Peyer's patch (tissue), 4 donors: Measurements from ENCODE around the gene TMEM217.
"Not testable (repeated sequence)": the region's sequence is repeated elsewhere in the genome, so short reads cannot be mapped to it uniquely, and the experiment has no call there.

ENCODE experiments used
- CTCF ChIP-seq, 6 experiments: fragments of 450-650 bp in 4 of 6; fragments of 200-600 bp in 2 of 6; sonication (generic) in 1 of 6; IDR thresholded peaks; one replicate each; pipeline ENCODE4 v1.5.1; 2017 to 2019; ENCODE audit warnings: antibody characterized with exemption in 6 of 6, mild to moderate bottlenecking in 3 of 6, moderate library complexity in 1 of 6
- POLR2A ChIP-seq, 2 donors: fragments of 450-650 bp; IDR thresholded peaks; one replicate each; pipeline ENCODE4 v1.5.1; 2017; ENCODE audit warnings: antibody characterized with exemption in 2 of 2, mild to moderate bottlenecking in 2 of 2, moderate library complexity in 2 of 2

- TF ChIP-seq POLR2A, CTCF (IDR thresholded peaks at IDR 0.05): not testable (repeated sequence)
Observed at GRCh38 chr6:37194886-37195285, 63.1 kb downstream of the TMEM217 start.
